A549 (cell line): ENCODE data around the gene DHX16. TPM values are rescaled to one million over a fixed set of nuclear protein-coding genes. Genes with fewer than 3 reads are reported as not detected.

Source experiments
- ATAC-seq, 2 experiments: fragments of 200-7000 bp in 1 of 2; fragments of >200 bp in 1 of 2; cut with Nextera tagmentation in 1 of 2; cut with Tn5 transposase in 1 of 2; 3 replicates each; pipeline versions ENCODE4 v1.8.0 to v1.9.1; 2018 to 2020; ENCODE audit warnings: mild to moderate bottlenecking in 1 of 2, moderate library complexity in 1 of 2
- CTCF ChIA-PET: fragments of 300-600 bp; sonication (Branson Sonifier 250); formaldehyde crosslinking; extraction: SDS; loops from one replicate; lab custom pipeline; 2021; ENCODE audit warnings: antibody characterized with exemption, inconsistent platforms; lab: Yijun Ruan, JAX
- POLR2A ChIA-PET: fragments of 350-600 bp; formaldehyde crosslinking; extraction: SDS; loops from one replicate; lab custom pipeline; 2021; ENCODE audit warnings: antibody characterized with exemption, inconsistent platforms; lab: Yijun Ruan, JAX
- DNase-seq, 2 experiments: peaks; one replicate each; pipeline versions ENCODE4 v3.0.0 to v3.0.0-alpha.2; 2011 to 2016; ENCODE audit warnings: low read depth in 1 of 2, low spot score in 1 of 2
- FAIRE-seq: peaks from 2 replicates; lab custom pipeline; 2011; peaks lifted over from hg19 to GRCh38; lab: Jason Lieb, UNC
- H3K27ac ChIP-seq, 2 experiments: fragments of >200 bp; sonication (Bioruptor Twin); formaldehyde crosslinking; 3 replicates each; pipeline ENCODE4 v1.5.1; 2016 to 2017
- H3K4me1 ChIP-seq: fragments of >200 bp; sonication (Bioruptor Twin); formaldehyde crosslinking; 3 replicates; pipeline ENCODE4 v1.6.1; 2016
- H3K4me2 ChIP-seq: fragments of >200 bp; sonication (Bioruptor Twin); formaldehyde crosslinking; 3 replicates; pipeline ENCODE4 v1.6.1; 2016
- H3K4me3 ChIP-seq: fragments of >200 bp; sonication (Bioruptor Twin); formaldehyde crosslinking; 3 replicates; pipeline ENCODE4 v1.5.1; 2016
- H3K9me3 ChIP-seq: fragments of >200 bp; sonication (Bioruptor Twin); formaldehyde crosslinking; 3 replicates; pipeline ENCODE4 v1.6.1; 2016
- CBX2 ChIP-seq: fragments of 200-600 bp; sonication (generic); IDR thresholded peaks from 2 replicates; pipeline ENCODE4 v1.6.1; 2016; ENCODE audit warnings: low read depth, mild to moderate bottlenecking, borderline replicate concordance
- CHD4 ChIP-seq: fragments of 200-600 bp; sonication (generic); IDR thresholded peaks from 2 replicates; pipeline ENCODE4 v1.6.1; 2016; ENCODE audit warnings: antibody characterized with exemption, mild to moderate bottlenecking, borderline replicate concordance
- CTCF ChIP-seq: fragments of >200 bp; sonication (Bioruptor Twin); formaldehyde crosslinking; IDR thresholded peaks from 3 replicates; pipeline ENCODE4 v1.5.1; 2016
- ESRRA ChIP-seq: fragments of 150-350 bp; IDR thresholded peaks from 2 replicates; pipeline ENCODE4 v1.6.1; 2014; ENCODE audit warnings: mild to moderate bottlenecking, low read length, borderline replicate concordance
- FOSL2 ChIP-seq, 2 experiments: fragments of 450-650 bp in 1 of 2; fragments of >200 bp in 1 of 2; sonication (Bioruptor Twin) in 1 of 2; formaldehyde crosslinking; IDR thresholded peaks; 2 replicates each; pipeline versions ENCODE4 v1.5.0 to v1.6.1; 2016 to 2020; ENCODE audit warnings: mild to moderate bottlenecking in 1 of 2, moderate library complexity in 1 of 2
- FOXS1 ChIP-seq: fragments of 250-450 bp; sonication (Bioruptor Pico); IDR thresholded peaks from 2 replicates; pipeline ENCODE4 v1.5.0; 2020; ENCODE audit warnings: mild to moderate bottlenecking, moderate library complexity
- GATA3 ChIP-seq: IDR thresholded peaks from 2 replicates; pipeline ENCODE4 v1.6.1; 2012; ENCODE audit warnings: borderline replicate concordance
- HDAC2 ChIP-seq: fragments of 200-600 bp; sonication (generic); IDR thresholded peaks from 2 replicates; pipeline ENCODE4 v1.6.1; 2016
- HOXA7 ChIP-seq: fragments of 250-450 bp; sonication (Bioruptor Pico); IDR thresholded peaks from 2 replicates; pipeline ENCODE4 v1.5.0; 2020; ENCODE audit warnings: mild to moderate bottlenecking, moderate library complexity
- MYC ChIP-seq: IDR thresholded peaks from 2 replicates; pipeline ENCODE4 v1.6.1; 2012; ENCODE audit warnings: mild to moderate bottlenecking, inconsistent platforms, low read length, improper control_type of control experiment, borderline replicate concordance
- NPAS2 ChIP-seq: fragments of 250-450 bp; sonication (Bioruptor Pico); IDR thresholded peaks from 2 replicates; pipeline ENCODE4 v1.8.0; 2022; ENCODE audit warnings: mild to moderate bottlenecking, moderate library complexity, borderline replicate concordance
- POLR2AphosphoS2 ChIP-seq: conservative IDR thresholded peaks from 2 replicates; pipeline ENCODE4 v1.6.1; 2012; ENCODE audit warnings: low read length, improper control_type of control experiment, inconsistent platforms
- RAD21 ChIP-seq, 2 experiments: fragments of >200 bp in 1 of 2; sonication (Bioruptor Twin) in 1 of 2; formaldehyde crosslinking in 1 of 2; IDR thresholded peaks in 1 of 2; conservative IDR thresholded peaks in 1 of 2; 2 replicates in 1 of 2; 3 replicates in 1 of 2; pipeline ENCODE4 v1.6.1; 2012 to 2018; ENCODE audit warnings: inconsistent platforms in 1 of 2
- REST ChIP-seq: fragments of 200-600 bp; sonication (generic); IDR thresholded peaks from 2 replicates; pipeline ENCODE4 v1.6.1; 2016; ENCODE audit warnings: antibody characterized with exemption, mild to moderate bottlenecking, moderate library complexity
- RNF2 ChIP-seq: fragments of 200-600 bp; sonication (generic); IDR thresholded peaks from 2 replicates; pipeline ENCODE4 v1.6.1; 2016; ENCODE audit warnings: low read depth, mild to moderate bottlenecking, antibody characterized with exemption, moderate library complexity, borderline replicate concordance
- SMC3 ChIP-seq: fragments of >200 bp; sonication (Bioruptor Twin); formaldehyde crosslinking; IDR thresholded peaks from 3 replicates; pipeline ENCODE4 v1.6.1; 2018; ENCODE audit warnings: inconsistent platforms
- ZC3H11A ChIP-seq: fragments of 450-650 bp; IDR thresholded peaks from 2 replicates; pipeline ENCODE4 v1.6.1; 2014; ENCODE audit warnings: antibody characterized with exemption, mild to moderate bottlenecking
- ZSCAN20 ChIP-seq: fragments of 250-450 bp; sonication (Bioruptor Pico); IDR thresholded peaks from 2 replicates; pipeline ENCODE4 v1.8.0; 2022; ENCODE audit warnings: mild to moderate bottlenecking, moderate library complexity
- WGBS: methylation state at CpG from one replicate; pipeline ENCODE4 v1.1.6; 2017; ENCODE audit errors: missing lambda C conversion rate; 5-methylcytosine and 5-hydroxymethylcytosine counted together
- polyA plus RNA-seq, 4 experiments: library from polyadenylated mRNA; depleted of rRNA in 3 of 4; stranded (reverse); fragments of >200 nt; fragmentation: RNase III in 1 of 4; extraction: RNeasy Plus Mini Kit Qiagen cat#74134 plus additional on column Dnase treatment in 1 of 4; gene quantifications; 2 replicates in 3 of 4; 3 replicates in 1 of 4; pipeline ENCODE4 v1.2.3, GENCODE V29; 2011 to 2017

DHX16 gene
- polyA plus RNA-seq, 2 of the 4 experiments (the other 2 are of a cell fraction): 31.6 TPM

- Histone ChIP-seq H3K4me1 (peaks cover 64% of the 10 kb centered on the region), H3K4me2 (peak within 1 kb of the TSS; percentile 79), H3K27ac (peak within 1 kb of the TSS; percentile 83 to 99)
- FAIRE-seq (no peak), ATAC-seq (peak; percentile 18 to 62; a peak in 5 of 6 replicates)
- TF ChIP-seq ZC3H11A: no peak
- TF ChIP-seq CTCF: no peak
- no peak for TF ChIP-seq CBX2
- no peak for TF ChIP-seq POLR2AphosphoS2
- TF ChIP-seq FOSL2 (IDR thresholded peaks at IDR 0.05): no peak
- no peak for TF ChIP-seq FOSL2 (CRISPR knock-in tag; IDR thresholded peaks at IDR 0.05)
- no peak for TF ChIP-seq ZSCAN20 (CRISPR knock-in tag)
- TF ChIP-seq HDAC2: no peak
- TF ChIP-seq MYC: no peak
- no peak for TF ChIP-seq HOXA7
- no peak for TF ChIP-seq REST
- TF ChIP-seq CHD4: no peak
- TF ChIP-seq SMC3: no peak
- TF ChIP-seq RNF2: no peak
- TF ChIP-seq FOXS1: no peak
- TF ChIP-seq GATA3: no peak
- no peak for TF ChIP-seq NPAS2 (CRISPR knock-in tag)
- TF ChIP-seq, all 56 proteins: peak for 0
- Histone ChIP-seq H3K9me3 (no peaks in the 10 kb centered on the region), H3K4me3 (peak within 1 kb of the TSS; percentile 84)
- CTCF ChIA-PET: interaction anchor here (1.0 to 17.1 kb wide), 5 partner anchors 12 to 52 kb away, joined by 3 to 539 read pairs (median 3); partner anchors contain the start of genes MDC1 and TUBB
- whole genome bisulfite sequencing: 6% methylated on average over 23 of the region's 41 CpGs
- POLR2A ChIA-PET: no interaction called here
- peak in 1 of 2 experiments; percentile 34 for DNase-seq
Observed at GRCh38 chr6:30686009-30686907, 13.5 kb upstream of the DHX16 start, which contains the start of gene PPP1R18. TSS of gene PPP1R18 (minus strand) at chr6:30686645. CDS start at chr6:30686018, 627 bp downstream.

- Histone ChIP-seq H3K4me3 (peak overlapping the region; percentile 84), H3K4me1 (peaks cover 62% of the 10 kb centered on the region), H3K4me2 (peak overlapping the region; percentile 79), H3K27ac (peak overlapping the region; percentile 83 to 99), H3K9me3 (no peaks in the 10 kb centered on the region)
- WGBS: 70% methylated on average over 10 of the region's 29 CpGs
- FAIRE-seq (no peak), DNase-seq (no peak)
- POLR2A ChIA-PET: interaction anchor here (1.2 kb wide), 1 partner anchor 32 kb away, joined by 3 read pairs; the partner anchor contains the start of gene MDC1
- TF ChIP-seq RAD21 (conservative IDR thresholded peaks at IDR 0.05 in 1 of 2, IDR thresholded peaks at IDR 0.05 in 1 of 2) (no peak), ESRRA (no peak), HOXA7 (no peak)
- TF ChIP-seq, all 56 proteins: peak for 0
- CTCF ChIA-PET: interaction anchor here (1.0 to 17.1 kb wide), 5 partner anchors 12 to 53 kb away, joined by 3 to 539 read pairs (median 3); partner anchors contain the start of genes MDC1 and TUBB
- ATAC-seq: no peak
Observed at GRCh38 chr6:30685157-30686008, 12.6 kb upstream of the DHX16 start.
